ENCODE measurements around the gene NGRN.
"Not testable (repeated sequence)": the region's sequence is repeated elsewhere in the genome, so short reads cannot be mapped to it uniquely, and the experiment has no call there.

NGRN gene

DNA sequence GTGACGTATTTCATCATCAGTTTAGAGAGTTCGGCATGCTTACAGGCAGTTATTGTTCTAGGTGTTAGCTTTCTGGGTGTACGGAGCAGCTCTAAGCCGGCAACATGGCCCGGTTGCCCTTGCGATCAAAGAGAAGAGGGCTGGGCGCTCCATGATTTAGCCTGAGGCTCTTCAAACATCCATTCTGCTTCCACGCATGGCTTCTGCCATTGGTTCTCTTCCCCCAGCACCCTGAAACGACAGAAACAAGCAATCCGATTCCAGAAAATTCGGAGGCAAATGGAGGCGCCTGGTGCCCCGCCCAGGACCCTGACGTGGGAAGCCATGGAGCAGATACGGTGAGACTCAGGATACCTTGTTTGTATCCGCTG is 574 bp downstream of the NGRN start:
- peaks cover 10% of the 10 kb centered on the region for H3K4me1 ChIP-seq (ENCODE audit: insufficient read depth, low read length)
- peak overlapping the region; percentile 100 for H3K4me3 ChIP-seq (ENCODE audit: low read length)
- H3K27ac ChIP-seq (ENCODE audit: low read length): peak overlapping the region; percentile 99
- peak overlapping the region; percentile 99 for H3K9ac ChIP-seq (ENCODE audit: low read depth, low read length)
- no peaks in the 10 kb centered on the region for H3K9me3 ChIP-seq (ENCODE audit: insufficient read depth, low read depth, low read length)
- H3K27me3 ChIP-seq (ENCODE audit: insufficient read depth, low read length): no peaks in the 10 kb centered on the region
- H3K36me3 ChIP-seq (ENCODE audit: insufficient read depth, low read depth, low read length): peaks cover 38% of the 10 kb centered on the region

DNA sequence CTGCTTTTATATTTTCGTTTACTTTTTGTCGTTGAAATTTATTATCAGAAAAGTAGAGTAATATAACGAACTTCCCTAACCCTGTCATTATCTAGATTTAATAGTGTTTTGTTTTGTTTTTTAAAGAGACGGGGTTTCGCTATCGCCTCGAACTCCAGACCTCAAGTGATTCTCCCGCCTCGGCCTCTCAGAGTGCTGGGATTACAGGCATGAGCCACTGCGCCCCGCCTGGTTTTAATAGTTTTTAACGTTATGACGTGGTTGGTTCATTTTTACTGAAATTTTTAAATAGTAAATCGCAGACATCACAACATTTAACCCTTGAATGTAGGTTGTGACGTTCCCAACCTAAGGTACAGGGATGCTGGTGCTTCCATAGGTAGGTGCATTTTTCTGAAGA is 1.0 kb downstream of the NGRN start:
- Histone ChIP-seq H3K27ac (ENCODE audit: low read length) (peak overlapping the region; percentile 99), H3K4me1 (ENCODE audit: insufficient read depth, low read length) (peaks cover 10% of the 10 kb centered on the region), H3K27me3 (ENCODE audit: insufficient read depth, low read length) (no peaks in the 10 kb centered on the region)

DNA sequence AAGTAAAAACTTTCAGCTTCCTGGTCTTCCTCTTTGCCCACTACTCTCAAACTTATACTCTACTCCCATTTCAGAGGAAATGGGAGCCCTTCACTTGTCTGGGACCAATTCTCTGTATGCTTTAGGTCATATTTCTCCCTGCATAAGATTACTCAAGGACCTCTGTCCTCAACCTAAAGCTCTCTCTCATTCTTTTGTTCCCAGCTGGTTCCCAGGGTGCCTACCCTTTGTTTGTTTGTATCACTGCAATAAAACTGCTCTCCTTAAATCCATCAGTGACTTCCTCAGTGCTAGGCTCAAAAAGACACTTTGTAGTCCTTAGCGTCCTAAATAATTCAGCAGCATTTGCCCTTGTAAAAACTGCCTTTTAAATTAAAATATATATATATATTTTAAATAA is 2.9 kb downstream of the NGRN start:
- Histone ChIP-seq H3K27ac (ENCODE audit: low read length) (no peak overlapping the region), H3K4me1 (ENCODE audit: insufficient read depth, low read length) (peaks cover 10% of the 10 kb centered on the region), H3K9ac (ENCODE audit: low read depth, low read length) (peak overlapping the region; percentile 29; the same call in 1 of the 2 replicates), H3K9me3 (ENCODE audit: insufficient read depth, low read depth, low read length) (no peaks in the 10 kb centered on the region), H3K36me3 (ENCODE audit: insufficient read depth, low read depth, low read length) (peaks cover 62% of the 10 kb centered on the region), H3K27me3 (ENCODE audit: insufficient read depth, low read length) (no peaks in the 10 kb centered on the region), H3K4me3 (ENCODE audit: low read length) (peak overlapping the region; percentile 100)

More for the DNA sequence above, 1.0 kb downstream of the NGRN start:
- peaks cover 42% of the 10 kb centered on the region for H3K36me3 ChIP-seq (ENCODE audit: insufficient read depth, low read depth, low read length)
- peak overlapping the region; percentile 100 for H3K4me3 ChIP-seq (ENCODE audit: low read length)
- peak overlapping the region; percentile 99 for H3K9ac ChIP-seq (ENCODE audit: low read depth, low read length)
- no peaks in the 10 kb centered on the region for H3K9me3 ChIP-seq (ENCODE audit: insufficient read depth, low read depth, low read length)

DNA sequence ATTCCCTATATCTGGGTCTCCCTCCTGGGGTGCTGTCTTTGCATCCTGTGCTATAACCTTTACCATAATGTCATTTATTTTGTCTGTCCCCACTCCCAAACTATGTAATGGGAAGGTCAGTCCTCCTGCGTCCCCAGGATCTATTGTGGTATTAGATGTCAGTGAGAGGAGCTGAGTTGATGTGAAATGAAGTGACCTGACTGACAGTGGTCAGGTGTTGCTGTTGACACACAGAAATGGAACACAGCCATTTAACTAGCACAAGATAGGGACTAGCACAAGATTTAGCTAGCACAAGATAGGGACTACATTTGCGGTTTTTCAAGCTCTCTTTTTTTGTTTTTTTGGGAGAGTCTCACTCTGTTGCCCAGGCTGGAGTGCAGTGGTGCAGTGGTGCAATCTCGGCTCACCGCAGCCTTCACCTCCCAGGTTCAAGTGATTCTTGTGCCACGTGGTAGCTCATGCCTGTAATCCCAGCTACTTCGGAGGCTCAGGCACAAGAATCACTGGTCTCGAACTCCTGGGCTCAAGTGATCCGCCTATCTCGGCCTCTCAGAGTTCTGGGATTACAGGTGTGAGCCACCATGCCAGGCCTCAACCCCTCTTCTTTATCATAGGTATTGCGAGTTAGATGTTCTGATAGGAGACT is 5.2 kb downstream of the NGRN start:
- Histone ChIP-seq H3K27me3 (ENCODE audit: insufficient read depth, low read length) (no peaks in the 10 kb centered on the region), H3K4me3 (ENCODE audit: low read length) (no peak overlapping the region), H3K4me1 (ENCODE audit: insufficient read depth, low read length) (peaks cover 4% of the 10 kb centered on the region; the same call in 1 of the 2 replicates), H3K9ac (ENCODE audit: low read depth, low read length) (no peak overlapping the region), H3K9me3 (ENCODE audit: insufficient read depth, low read depth, low read length) (no peaks in the 10 kb centered on the region), H3K27ac (ENCODE audit: low read length) (no peak overlapping the region), H3K36me3 (ENCODE audit: insufficient read depth, low read depth, low read length) (peaks cover 67% of the 10 kb centered on the region)

DNA sequence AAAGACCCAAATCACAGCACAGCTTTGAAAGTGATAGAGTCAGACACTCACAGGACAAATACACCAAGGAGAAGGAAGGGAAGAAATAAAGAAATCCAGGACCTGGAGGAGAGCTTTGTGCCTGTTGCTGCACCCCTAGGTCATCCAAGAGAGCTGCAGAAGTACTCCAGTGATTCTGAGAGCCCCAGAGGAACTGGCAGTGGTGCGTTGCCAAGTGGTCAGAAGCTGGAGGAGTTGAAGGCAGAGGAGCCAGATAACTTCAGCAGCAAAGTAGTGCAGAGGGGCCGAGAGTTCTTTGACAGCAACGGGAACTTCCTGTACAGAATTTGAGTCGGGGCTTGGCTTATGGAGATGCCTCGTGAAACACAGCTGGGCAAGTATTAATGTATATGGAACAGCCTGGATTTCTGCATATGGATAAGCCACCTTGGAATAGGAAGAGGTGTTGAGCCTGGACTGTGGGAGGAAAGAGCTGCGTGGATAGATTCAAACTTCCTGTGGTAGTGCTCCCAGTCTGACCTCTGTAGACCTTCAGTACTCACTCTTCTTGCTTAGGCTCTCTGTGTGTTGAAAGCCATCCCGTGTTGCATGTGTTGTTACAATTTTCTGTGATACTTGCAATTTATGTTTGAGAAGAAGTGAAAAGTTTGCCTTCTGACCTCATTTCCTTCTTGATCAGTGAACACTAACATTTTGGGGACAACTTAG is 6.1 kb downstream of the NGRN start:
- no peak overlapping the region for H3K4me3 ChIP-seq (ENCODE audit: low read length)
- no peak overlapping the region for H3K27ac ChIP-seq (ENCODE audit: low read length)
- H3K9ac ChIP-seq (ENCODE audit: low read depth, low read length): no peak overlapping the region
- peaks cover 66% of the 10 kb centered on the region for H3K36me3 ChIP-seq (ENCODE audit: insufficient read depth, low read depth, low read length)
- peaks cover 4% of the 10 kb centered on the region; the same call in 1 of the 2 replicates for H3K4me1 ChIP-seq (ENCODE audit: insufficient read depth, low read length)
- no peaks in the 10 kb centered on the region for H3K27me3 ChIP-seq (ENCODE audit: insufficient read depth, low read length)
- no peaks in the 10 kb centered on the region for H3K9me3 ChIP-seq (ENCODE audit: insufficient read depth, low read depth, low read length)

DNA sequence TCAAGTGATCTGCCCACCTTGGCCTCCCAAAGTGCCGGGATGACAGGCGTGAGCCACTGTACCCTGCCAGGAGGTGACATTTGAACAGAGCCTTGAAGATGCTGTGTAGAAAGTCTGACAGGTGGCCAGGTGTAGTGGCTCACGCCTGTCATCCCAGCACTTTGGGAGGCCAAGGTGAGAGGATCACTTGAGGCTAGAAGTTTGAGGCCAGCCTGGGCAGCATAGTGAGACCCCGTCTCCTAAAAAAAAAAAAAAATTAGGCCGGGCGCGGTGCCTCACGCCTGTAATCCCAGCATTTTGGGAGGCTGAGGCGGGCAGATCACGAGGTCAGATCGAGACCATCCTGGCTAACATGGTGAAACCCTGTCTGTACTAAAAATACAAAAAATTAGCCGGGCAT is 13.0 kb downstream of the NGRN start:
- H3K9me3 ChIP-seq (ENCODE audit: insufficient read depth, low read depth, low read length); H3K4me3 ChIP-seq (ENCODE audit: low read length); H3K36me3 ChIP-seq (ENCODE audit: insufficient read depth, low read depth, low read length); H3K27ac ChIP-seq (ENCODE audit: low read length); H3K4me1 ChIP-seq (ENCODE audit: insufficient read depth, low read length); H3K9ac ChIP-seq (ENCODE audit: low read depth, low read length); H3K27me3 ChIP-seq (ENCODE audit: insufficient read depth, low read length): not testable (repeated sequence)

DNA sequence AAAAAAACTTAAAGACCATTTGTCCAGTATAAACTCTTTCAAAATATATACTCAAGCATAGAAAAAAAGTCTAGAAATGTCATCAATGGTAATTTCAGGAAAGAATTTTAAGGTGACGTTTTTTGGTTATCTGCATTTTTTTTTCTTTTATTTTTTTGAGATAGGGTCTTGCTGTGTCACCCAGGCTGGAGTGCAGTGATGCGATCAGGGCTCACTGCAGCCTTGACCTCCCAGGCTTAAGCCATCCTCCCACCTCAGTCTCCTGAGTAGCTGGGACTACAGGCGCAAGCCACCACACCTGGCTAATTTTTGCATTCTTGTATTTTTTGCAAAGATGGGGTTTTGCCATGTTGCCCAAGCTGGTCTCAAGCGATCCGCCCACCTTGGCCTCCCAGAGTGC is 15.3 kb downstream of the NGRN start:
- not testable (repeated sequence) for H3K27me3 ChIP-seq (ENCODE audit: insufficient read depth, low read length); H3K9me3 ChIP-seq (ENCODE audit: insufficient read depth, low read depth, low read length); H3K27ac ChIP-seq (ENCODE audit: low read length)

DNA sequence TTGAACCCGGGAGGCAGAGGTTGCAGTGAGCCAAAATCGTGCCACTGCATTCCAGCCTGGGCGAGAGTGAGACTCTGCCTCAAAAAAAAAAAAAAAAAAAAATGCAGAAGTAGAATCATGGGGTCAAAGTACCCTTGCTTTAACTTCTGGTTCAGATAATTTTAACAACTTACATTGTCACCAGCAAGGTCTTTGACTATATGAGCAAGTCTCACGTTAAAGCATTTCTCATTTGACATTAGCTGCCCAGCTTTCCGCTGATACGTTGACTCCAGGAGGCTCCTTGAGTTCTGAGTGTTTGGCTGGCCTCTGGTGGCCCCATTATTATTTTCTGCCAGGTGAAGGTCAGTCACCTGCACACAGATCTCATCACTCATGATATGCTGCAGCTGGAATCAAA is 16.2 kb downstream of the NGRN start:
- not testable (repeated sequence) for H3K36me3 ChIP-seq (ENCODE audit: insufficient read depth, low read depth, low read length); H3K4me3 ChIP-seq (ENCODE audit: low read length); H3K27ac ChIP-seq (ENCODE audit: low read length)

More for the DNA sequence above, 15.3 kb downstream of the NGRN start:
- H3K4me1 ChIP-seq (ENCODE audit: insufficient read depth, low read length); H3K36me3 ChIP-seq (ENCODE audit: insufficient read depth, low read depth, low read length); H3K9ac ChIP-seq (ENCODE audit: low read depth, low read length); H3K4me3 ChIP-seq (ENCODE audit: low read length): not testable (repeated sequence)

DNA sequence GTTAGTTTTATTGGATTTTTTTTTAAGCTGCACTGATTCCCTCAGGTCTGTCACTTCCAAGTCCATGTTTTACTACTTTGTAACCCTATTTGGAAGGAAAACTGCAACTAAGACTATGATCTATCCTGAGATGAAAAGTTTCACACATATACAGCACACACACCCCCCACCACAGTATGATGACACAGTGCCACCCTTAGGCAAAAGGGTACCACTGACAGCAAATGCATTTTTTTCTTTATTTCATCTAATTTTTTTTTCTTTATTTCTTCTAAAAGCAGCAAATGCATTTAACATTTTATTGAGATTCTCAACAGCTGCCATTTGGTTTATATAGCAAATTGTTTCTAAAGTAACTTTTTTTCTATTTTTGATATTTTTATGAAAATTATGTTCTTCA is 21.2 kb downstream of the NGRN start:
- H3K4me3 ChIP-seq (ENCODE audit: low read length): no peak overlapping the region
- no peak overlapping the region for H3K27ac ChIP-seq (ENCODE audit: low read length)
- no peak overlapping the region for H3K9ac ChIP-seq (ENCODE audit: low read depth, low read length)
- H3K4me1 ChIP-seq (ENCODE audit: insufficient read depth, low read length): no peaks in the 10 kb centered on the region
- no peaks in the 10 kb centered on the region for H3K27me3 ChIP-seq (ENCODE audit: insufficient read depth, low read length)
- no peaks in the 10 kb centered on the region for H3K36me3 ChIP-seq (ENCODE audit: insufficient read depth, low read depth, low read length)
- no peaks in the 10 kb centered on the region for H3K9me3 ChIP-seq (ENCODE audit: insufficient read depth, low read depth, low read length)

More for the DNA sequence above, 16.2 kb downstream of the NGRN start:
- not testable (repeated sequence) for H3K9me3 ChIP-seq (ENCODE audit: insufficient read depth, low read depth, low read length); H3K9ac ChIP-seq (ENCODE audit: low read depth, low read length); H3K27me3 ChIP-seq (ENCODE audit: insufficient read depth, low read length); H3K4me1 ChIP-seq (ENCODE audit: insufficient read depth, low read length)

DNA sequence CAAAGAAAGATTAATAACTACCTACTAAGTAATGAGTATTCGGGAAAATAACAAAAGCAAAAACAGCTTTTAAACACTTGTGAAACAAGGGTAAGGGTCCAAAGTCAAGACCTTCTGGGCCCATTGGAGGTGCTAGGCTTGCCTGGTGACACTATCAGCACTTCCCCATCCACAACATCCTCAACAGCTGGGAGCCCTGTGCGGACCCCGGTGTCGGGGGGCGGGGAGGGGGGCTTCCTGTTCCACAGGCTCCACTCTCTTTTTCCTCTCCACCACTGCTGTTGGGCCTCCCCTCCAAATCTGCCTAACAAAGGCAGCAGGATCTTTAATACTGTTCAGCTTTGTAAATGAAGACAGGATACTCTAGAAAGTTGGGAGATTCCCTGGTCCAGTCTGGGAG is 21.6 kb downstream of the NGRN start:
- 0 out of 2 replicates have a peak overlapping the region, but pooled peaks have one; percentile 15 for H3K9ac ChIP-seq (ENCODE audit: low read depth, low read length)
- peak overlapping the region; percentile 8 for H3K27ac ChIP-seq (ENCODE audit: low read length)

DNA sequence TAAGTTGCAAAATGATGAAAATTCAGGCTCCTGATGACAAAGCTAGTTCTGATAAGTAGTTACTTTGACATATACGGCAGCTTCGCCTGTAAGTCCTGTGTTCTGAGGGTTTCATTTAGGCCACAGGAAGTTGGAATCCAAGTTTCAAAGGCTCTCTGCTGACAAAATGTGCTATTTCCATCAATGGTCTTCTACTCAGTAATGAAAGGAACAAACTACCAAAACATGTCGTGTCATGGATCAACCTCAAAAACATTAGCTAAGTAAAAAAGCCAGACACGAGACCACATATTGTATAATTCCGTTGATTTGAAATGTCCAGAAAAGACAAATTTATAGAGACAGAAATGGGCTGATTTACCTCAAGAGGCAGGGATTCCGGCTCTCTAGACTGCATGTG is 22.5 kb downstream of the NGRN start:
- no peaks in the 10 kb centered on the region for H3K9me3 ChIP-seq (ENCODE audit: insufficient read depth, low read depth, low read length)
- no peak overlapping the region for H3K9ac ChIP-seq (ENCODE audit: low read depth, low read length)
- H3K36me3 ChIP-seq (ENCODE audit: insufficient read depth, low read depth, low read length): no peaks in the 10 kb centered on the region
- H3K27ac ChIP-seq (ENCODE audit: low read length): peak overlapping the region; percentile 8
- no peaks in the 10 kb centered on the region for H3K4me1 ChIP-seq (ENCODE audit: insufficient read depth, low read length)
- H3K27me3 ChIP-seq (ENCODE audit: insufficient read depth, low read length): no peaks in the 10 kb centered on the region
- no peak overlapping the region for H3K4me3 ChIP-seq (ENCODE audit: low read length)

More for the DNA sequence above, 21.6 kb downstream of the NGRN start:
- Histone ChIP-seq H3K4me1 (ENCODE audit: insufficient read depth, low read length) (no peaks in the 10 kb centered on the region), H3K27me3 (ENCODE audit: insufficient read depth, low read length) (no peaks in the 10 kb centered on the region), H3K4me3 (ENCODE audit: low read length) (no peak overlapping the region), H3K9me3 (ENCODE audit: insufficient read depth, low read depth, low read length) (no peaks in the 10 kb centered on the region), H3K36me3 (ENCODE audit: insufficient read depth, low read depth, low read length) (no peaks in the 10 kb centered on the region)

DNA sequence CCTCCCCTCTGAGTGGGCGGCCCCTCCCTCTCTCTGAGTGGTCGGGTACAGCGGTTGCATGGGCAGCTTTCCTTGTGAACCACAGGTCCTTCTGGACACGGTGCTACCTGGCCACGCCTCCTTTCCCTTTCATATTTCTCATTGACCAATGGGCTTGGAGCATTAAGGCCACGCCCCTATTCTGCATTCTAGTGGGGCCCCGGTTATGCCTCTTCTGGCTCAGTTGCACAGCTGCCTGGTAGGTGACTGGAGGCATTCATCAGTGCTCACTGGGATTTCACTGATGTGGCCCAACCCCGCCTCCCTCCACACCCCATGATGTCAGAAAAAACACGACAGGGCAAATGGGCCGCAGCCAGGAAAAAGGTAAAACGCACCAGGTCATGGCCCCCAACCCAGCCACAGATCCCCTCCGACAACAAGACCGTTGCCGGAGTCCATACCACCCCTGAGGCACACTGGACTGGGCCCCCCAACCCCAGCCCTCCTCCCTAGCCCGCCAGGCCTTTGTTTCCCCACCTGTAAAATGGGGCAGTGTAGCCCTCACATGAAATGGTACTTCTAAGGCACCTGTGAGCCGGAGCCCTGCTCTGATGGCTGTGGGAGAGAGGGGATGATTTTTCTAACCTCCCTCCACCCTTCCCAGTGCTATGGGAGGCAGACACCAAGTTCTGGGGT is 26.3 kb downstream of the NGRN start:
- Histone ChIP-seq H3K27me3 (ENCODE audit: insufficient read depth, low read length) (no peaks in the 10 kb centered on the region), H3K4me1 (ENCODE audit: insufficient read depth, low read length) (no peaks in the 10 kb centered on the region; the same call in 1 of the 2 replicates), H3K9me3 (ENCODE audit: insufficient read depth, low read depth, low read length) (no peaks in the 10 kb centered on the region), H3K4me3 (ENCODE audit: low read length) (no peak overlapping the region), H3K27ac (ENCODE audit: low read length) (no peak overlapping the region), H3K9ac (ENCODE audit: low read depth, low read length) (no peak overlapping the region), H3K36me3 (ENCODE audit: insufficient read depth, low read depth, low read length) (no peaks in the 10 kb centered on the region)

Measured in iPS-20b (cell line).